GM19324 (cell line): ENCODE measurements around the gene LHFPL3.
"Not testable (repeated sequence)": the region's sequence is repeated elsewhere in the genome, so short reads cannot be mapped to it uniquely, and the experiment has no call there.

Experiments used
- ATAC-seq: cut with Tn5 transposase; IDR thresholded peaks from one replicate; pipeline ENCODE4 v1.9.1; 2021; ENCODE audit warnings: mild to moderate bottlenecking, moderate library complexity; ENCODE audit not compliant: unreplicated experiment, low FRiP score

LHFPL3 gene

DNA sequence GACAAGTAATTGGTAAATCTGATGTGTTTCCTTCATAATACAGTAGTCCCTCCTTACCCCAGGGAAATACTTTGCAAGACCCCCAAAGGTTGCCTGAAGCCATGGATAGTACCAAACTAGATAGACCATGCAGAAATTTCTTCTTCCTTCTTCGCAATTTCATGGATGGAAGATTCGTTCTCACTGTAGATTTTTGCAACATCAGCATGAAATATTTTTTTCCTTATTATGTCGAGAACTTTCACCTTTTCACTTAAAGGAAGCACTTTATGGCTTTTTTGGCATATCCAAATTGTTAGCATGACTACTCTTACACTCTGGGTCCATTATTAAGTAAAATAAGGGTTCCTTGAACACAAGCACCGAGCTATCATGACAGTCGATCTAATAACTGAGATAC lies 333.2 kb downstream of the LHFPL3 start:
- ATAC-seq, result no peak

DNA sequence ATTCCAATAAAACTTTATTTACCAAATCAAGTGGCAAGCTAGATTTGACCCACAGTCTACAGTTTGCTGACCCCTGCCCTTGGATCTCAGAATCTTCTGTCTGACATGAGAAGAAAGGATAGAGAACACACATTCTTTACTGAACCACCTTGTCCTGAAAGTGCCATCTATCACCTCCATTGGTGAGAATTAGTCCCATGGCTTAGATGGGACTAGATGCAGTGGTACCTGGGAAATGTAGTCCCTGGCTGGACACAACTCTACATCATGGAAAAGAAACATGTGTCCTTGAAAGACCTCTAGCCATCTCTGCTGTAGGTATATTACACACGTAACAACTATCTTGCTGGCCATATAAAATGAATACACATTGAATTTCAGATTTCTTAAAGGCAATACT lies 336.2 kb downstream of the LHFPL3 start:
- ATAC-seq, result no peak

DNA sequence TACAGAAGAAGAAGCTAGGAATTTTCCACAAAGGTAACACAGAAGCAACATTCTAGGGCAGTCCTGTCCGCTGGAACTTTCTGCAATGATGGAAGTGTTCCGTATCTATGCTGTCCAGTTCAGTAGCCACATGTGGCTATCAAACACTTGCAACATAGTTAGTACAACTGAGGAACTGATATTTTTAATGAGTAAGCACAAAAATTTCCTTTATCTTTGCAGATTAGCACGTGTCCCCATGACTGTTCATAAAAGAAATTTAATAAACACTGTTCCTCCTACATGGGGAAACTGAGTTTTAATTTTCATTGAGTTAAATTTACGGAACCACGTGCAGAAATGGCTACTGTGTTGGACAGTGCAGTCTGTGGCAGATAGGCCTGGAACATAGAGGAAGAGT lies 349.2 kb downstream of the LHFPL3 start:
- ATAC-seq, result no peak

DNA sequence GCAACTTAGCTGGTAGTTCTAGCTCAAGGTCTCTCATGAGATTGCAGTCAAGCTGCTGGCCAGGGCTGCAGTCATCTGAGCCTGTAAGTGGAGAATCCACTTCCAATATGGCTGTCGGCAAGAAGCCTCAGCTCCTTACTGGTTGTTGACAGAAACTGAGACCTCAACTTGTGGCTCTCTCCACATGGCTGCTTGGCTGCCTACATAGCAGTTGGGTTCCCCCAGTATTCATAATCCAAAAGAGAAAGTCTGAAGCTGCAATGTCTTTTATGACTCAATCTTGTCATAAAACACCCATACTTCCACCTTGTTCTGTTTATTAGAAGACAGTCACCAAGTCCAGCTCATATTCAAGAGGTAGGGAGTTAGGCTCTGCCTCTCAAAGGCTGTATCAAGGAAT lies 350.7 kb downstream of the LHFPL3 start:
- no peak for ATAC-seq

DNA sequence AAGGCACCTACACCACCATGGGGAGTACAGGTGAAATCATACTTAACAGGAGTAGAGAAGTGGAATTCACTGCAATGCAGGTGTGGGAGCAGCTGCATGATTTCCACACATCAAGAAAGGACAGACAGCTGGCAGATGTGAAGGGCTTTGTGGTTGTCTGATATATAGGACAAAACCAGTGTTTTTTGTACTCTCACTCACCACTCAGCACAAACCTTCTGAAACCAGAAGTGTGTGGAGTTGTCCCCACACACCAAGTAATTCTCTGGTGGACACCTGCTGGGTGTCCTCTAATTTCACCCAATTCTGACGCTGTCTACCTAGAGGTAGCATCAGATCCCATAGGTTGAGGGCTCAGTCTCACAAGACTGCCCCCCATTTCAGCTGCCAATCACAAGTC lies 357.9 kb downstream of the LHFPL3 start:
- no peak for ATAC-seq

DNA sequence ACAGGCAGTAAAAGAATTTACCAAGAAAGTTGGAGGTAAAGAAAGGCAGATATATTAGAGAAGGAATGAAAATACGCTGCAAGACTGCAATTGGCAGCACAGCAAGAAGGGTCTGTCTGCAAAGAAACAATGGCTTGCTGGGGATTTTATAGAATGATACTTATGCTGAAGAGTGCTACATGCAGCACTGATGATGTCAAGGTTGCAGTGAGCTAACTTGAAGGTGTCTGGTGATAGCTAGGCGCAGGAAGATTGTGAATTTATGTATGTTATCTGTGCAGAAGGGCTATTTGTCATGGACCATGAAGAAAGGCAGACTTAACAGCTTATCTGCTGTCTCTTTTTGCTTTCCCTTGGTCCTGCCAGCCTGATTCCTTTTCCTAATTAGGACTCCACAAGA lies 366.3 kb downstream of the LHFPL3 start:
- ATAC-seq, result no peak

DNA sequence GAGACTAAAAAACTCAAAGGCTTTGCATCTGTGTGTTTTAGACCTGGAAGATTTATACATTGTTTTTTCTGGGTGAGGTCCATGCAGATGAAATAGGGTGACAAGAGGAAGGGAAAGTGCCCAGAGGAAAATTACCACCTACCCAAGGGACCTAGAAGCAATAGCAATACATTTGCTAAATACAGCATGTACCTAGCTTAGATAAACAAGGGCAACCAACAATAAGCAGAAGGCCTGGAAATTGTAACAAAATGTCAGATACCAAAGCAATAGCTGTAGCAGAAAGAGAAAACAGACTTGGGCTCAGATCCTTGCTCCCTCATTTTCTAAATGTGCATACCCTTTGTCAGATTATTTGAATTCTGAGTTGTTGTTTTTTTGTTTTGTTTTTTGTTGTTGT lies 367.2 kb downstream of the LHFPL3 start:
- no peak for ATAC-seq

DNA sequence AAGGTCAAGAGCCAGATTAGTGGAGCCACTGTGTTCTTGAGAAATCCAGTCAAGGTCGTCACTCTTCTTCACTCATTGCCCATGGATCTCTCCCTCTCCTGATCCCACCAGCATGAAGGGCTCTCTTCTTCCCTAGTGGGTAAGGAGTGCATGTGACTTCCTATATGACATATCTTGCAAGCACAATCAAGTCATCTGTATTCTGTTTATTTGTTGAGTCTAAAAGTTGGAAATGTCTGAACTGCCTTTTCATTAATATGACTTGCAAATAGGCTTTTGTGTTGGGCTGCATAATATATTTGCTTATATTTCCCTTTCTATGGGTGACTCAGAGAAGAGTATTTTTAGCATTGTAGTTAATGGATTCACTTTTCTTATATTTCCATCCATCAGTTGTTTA lies 371.9 kb downstream of the LHFPL3 start:
- no peak for ATAC-seq

DNA sequence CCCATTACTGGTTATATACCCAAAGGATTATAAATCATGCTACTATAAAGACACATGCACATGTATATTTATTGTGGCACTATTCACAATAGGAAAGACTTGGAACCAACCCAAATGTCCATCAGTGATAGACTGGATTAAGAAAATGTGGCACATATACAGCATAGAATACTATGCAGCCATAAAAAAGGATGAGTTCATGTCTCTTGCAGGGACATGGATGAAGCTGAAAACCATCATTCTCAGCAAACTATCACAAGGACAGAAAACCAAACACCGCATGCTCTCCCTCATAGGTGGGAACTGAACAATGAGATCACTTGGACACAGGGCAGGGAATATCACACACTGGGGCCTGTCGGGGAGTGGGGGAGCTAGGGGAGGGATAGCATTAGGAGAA lies 392.6 kb downstream of the LHFPL3 start:
- not testable (repeated sequence) for ATAC-seq

DNA sequence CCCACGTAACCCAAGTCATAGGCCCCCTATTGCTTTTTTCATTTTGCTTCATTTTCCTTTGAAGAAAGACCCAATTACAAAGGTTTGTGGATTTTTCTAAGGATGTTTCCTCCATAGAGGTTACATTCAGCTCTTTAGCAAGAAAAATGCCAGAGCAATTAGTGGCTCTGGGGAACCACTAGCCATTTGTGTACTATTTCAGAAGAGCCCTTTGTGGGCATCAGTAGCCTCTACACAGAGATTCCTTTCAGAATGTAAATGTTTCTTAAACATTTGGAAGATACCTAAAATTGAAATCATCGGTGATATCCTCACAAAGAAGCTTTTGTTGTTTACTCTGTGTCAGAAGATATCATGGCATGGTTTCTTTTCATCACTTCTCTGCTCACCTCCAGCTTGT lies 394.6 kb downstream of the LHFPL3 start:
- no peak for ATAC-seq

DNA sequence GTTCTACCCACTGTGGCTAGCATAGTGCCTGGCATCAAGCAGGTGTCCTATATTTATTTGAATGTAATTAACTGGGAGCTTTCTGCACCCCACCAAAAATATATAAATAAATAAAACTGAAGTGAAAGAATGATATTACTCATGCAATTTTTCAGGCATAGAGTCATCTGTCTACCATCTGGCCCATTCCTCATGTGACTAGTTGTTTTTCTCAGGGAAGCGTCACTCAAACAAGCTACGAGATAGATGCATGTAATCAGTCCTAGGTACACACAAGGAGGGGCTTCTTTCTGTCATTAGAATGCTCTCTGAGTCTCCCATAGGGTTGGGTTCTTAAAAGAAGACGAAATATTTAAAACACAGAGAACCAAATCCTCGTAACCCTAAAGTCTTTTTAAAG lies 430.1 kb downstream of the LHFPL3 start:
- ATAC-seq, result no peak

DNA sequence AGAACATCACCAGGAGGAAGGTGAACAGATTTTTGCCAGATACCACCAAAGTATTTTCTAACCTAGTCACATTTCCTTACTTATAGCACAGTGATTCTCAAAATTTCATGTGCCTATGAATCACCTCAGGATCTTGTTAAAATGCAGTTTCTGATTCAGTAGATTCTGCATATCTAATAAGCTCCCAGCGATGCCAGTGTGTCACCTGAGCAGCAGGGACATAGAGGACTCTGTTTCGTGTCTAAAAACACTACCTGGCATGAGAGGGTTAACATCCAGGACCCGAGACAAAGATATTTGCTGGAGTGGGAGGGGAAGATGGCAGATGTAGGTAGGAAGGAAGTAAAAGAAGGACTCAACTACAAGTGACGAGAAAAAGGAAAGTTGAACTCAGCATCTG lies 433.5 kb downstream of the LHFPL3 start:
- ATAC-seq, result no peak

DNA sequence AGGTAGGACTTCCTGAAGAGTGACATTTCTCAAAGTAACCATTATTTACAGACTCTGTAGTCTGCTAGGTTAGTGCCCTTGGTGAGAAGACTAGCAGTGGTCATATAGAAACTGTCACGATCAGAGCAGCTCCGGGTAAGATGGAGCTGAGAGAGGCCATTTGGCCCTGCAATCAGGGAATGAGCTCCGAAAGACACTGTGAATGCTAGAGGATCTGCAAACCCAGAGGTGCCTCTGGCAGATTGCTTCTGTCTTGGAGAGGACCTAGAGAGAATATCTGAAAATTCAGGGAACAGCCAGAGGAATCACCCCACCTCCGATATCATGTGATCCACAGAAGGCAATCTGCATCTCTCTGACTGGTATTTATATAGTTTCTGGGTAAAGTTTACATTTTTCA lies 438.7 kb downstream of the LHFPL3 start:
- ATAC-seq, result no peak

DNA sequence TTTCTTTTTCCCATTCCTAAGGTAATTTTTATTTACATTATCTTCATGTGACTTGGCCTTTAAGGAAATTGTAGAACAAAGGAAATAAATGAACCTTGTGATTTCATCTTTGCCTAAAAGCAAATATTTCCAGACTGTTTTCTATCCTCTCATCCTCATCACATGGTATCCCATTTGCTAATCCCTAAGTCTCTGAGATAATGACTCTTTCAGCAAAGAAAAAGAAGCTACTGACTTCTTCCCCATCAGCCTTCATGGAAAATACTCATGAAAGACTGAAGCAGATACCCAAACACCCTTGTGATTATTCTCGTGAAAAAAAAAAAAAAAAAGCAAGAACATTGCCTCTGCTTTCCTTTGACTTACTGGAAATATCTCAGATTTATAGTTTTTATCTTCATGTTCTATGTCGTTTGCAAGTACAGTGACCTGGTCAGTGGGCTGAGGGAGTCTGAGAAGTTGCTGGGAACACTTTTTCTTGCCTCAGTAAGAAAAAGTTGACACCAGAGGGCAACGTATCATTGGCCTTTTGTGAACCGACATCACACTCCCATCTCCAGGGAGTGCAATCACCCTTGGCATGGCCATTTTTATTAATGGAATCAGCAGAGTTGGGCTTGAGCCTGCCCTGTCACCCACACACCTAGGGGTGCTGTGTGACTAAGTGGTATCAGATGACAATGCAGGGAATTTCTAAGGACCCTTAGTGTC lies 439.6 kb downstream of the LHFPL3 start:
- no peak for ATAC-seq

DNA sequence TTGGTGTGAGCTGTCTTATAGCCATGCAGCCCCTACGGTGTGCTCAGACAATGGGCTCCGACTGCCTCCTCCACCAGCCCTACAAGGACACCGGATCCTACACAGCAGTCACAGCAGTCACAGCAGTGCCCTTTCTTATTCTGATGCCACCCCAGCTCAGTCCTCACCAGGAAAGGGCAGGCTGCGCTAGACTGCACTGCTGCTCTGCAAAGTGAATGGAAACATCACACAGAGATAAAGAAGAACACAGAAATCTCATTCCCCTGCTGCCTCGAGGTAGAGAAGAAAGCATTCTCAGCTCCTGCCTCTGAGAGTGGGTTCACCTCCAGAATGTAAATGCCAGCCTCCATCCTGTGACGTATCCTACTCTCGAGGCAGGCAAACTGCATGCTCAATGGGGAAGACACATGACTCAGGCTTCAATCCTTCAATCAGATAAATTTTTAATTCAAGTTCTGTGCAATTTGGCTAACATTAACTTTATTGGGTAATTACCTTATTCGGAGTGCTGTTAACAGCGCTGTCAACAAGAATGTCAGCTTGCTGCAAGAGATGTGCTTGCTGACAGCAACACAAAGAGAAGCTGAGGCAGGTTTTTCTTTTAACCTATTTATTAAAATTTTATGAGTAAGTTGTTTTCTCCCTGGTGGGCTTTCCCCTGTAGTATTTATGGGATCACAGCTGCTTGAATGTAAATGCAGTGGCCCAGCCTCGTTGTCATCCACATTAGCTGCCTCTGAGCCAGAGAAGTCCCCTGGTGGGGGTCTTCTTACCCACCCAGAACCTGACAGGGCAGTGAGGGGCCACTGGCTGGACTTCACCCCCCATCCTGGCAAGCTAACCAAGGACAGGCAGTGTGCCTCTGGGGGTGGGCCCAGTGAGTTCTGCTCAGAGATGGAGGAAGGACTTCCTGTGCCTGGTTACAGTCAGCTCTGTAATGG lies 444.3 kb downstream of the LHFPL3 start:
- ATAC-seq, result no peak

DNA sequence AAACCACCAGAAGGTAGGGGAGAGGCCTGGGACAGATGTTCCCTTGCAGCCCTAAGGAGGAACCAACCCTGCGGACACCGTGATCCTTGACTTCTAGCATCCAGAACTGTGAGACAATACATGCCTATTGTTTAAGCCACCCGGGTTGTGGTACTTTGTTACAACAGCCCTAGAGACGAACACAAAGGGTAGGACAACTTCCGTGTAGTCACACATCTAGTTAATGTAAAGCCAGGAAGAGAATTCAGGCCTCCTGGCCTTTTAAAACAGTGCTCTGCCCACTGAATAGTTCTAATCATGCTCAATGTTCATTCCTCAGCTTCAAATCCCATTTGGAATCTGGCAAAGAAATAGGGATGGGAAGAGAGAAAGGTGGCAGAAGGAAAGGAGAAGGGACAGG lies 445.4 kb downstream of the LHFPL3 start:
- no peak for ATAC-seq

DNA sequence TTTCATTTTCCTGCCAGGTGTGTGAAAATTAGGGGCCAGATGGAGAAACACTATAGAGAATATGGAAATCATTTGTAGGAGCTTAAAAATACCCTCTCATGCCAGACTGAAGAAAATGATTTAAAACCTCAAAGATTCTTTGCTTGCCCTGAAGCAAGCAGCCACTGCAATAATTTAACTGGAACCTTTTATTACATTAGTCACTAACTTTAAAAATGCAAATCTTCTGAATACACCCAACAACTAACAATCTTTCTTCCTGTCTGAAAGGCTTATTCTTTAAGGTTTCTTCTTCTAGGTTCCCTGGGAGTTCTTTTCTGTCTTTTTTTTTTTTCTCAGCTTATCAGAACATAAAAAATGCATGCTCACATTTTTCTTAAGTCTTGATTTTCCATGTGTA lies 447.1 kb downstream of the LHFPL3 start:
- no peak for ATAC-seq

DNA sequence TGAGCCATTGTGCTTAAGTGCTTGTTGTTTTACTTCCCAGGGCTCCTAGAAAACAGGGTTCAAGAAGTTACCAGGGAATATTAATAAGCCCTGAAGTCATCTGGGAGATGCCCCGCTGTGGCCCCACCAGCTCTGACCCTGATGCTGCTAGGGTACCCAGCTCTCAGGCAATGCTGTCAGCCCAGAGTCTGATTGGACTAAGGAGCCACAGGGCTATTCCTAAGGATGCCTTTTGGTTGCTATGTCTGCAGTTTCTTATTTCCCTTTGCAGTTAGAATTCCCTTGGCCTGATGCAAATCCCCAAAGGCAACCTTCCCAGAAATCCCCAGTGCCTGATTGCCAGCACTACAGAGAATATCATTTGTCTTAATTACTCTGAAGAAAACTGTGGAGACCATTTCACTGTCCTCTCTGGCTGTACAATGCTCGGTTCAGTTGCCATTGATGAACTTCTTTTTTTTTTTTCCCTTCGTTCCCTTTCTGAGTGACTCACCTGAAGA lies 448.9 kb downstream of the LHFPL3 start:
- no peak for ATAC-seq

DNA sequence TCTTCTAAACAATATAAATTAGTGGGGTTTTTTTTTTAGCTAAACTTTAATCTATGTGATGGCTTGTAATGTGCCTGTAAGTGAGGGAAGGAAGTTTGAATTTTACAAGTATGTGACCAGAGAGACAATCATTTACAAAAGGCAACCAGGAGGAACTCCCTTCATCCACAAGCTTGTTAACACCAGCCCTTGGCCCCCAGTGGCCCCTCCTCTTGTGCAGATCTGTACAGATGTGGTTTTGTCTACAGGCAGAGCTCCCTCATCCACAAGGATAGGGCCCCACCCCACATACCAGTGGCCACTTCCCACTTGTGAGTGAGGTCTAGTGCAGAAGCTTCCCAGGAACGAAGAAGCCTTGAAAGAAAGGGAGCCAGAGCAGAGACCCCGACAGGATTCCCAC lies 451.5 kb downstream of the LHFPL3 start:
- ATAC-seq, result no peak

DNA sequence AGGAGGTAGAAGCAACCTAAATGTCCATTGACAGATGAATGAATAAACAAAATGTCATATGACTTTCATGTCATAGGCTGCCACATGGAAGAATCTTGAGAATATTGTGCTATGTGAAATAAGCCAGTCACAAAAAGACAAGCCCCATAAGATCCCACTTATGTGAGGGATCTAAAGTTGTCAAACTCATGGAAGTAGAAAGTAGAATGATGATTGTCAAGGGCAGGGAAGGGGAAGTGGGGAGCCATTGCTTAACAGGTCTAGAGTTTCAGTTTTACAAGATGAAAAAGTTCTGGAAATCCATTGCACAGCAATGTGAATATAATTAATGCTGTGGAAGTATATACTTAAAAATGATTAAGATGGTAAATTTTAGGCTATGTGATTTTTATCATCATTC lies 456.3 kb downstream of the LHFPL3 start:
- no peak for ATAC-seq

DNA sequence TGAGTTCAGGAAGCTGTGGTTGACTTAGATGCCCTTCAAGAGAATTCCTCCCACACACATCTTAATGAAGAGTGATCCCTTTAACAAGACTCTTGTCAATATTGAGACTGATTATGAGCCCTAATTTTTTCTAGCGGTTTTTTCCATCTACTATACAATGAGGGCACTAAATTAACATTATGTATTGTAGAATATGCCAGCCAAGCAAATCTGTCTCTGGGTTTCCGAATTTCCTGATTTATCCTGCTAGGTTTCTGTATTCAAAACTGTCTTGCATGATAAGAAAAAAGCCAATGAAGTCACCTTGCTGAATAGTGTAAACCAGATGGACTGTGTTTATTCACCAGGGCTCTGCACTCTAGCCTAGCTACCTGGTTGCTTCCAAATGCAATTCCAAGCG lies 461.4 kb downstream of the LHFPL3 start:
- ATAC-seq, result no peak

DNA sequence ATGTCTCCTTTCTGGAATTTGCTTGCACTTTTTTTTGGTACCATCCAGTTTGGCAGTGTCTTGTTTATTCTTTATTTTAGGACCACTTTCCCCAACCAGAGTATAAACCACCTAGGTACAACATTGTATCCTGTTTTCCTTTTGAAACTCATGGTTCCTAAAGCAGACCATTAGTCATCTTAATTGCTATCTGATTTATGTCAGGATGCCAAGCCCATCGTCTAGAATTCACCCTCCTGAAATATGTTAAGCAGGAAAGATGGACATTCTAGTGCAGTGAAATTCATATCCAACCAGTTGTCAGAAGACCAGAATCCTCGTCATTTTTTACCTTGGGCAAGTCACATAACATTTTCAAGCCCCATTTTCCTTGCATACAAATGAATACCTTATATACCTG lies 462.0 kb downstream of the LHFPL3 start:
- no peak for ATAC-seq
